OCI-M2 (cell line): ENCODE measurements around the gene BCDIN3D.

ENCODE experiments used
- DNase-seq: peaks from one replicate; lab custom pipeline; 2025; ENCODE audit not compliant: unreplicated experiment; lab: John Stamatoyannopoulos, UW

The BCDIN3D gene

GRCh38 chr12:49823350-49823749 lies 19.6 kb downstream of the BCDIN3D start:
- DNase-seq, result no peak

GRCh38 chr12:49821373-49822287 lies 21.3 kb downstream of the BCDIN3D start:
- DNase-seq, result no peak

GRCh38 chr12:49819786-49820185 lies 23.1 kb downstream of the BCDIN3D start:
- DNase-seq, result no peak

DNA sequence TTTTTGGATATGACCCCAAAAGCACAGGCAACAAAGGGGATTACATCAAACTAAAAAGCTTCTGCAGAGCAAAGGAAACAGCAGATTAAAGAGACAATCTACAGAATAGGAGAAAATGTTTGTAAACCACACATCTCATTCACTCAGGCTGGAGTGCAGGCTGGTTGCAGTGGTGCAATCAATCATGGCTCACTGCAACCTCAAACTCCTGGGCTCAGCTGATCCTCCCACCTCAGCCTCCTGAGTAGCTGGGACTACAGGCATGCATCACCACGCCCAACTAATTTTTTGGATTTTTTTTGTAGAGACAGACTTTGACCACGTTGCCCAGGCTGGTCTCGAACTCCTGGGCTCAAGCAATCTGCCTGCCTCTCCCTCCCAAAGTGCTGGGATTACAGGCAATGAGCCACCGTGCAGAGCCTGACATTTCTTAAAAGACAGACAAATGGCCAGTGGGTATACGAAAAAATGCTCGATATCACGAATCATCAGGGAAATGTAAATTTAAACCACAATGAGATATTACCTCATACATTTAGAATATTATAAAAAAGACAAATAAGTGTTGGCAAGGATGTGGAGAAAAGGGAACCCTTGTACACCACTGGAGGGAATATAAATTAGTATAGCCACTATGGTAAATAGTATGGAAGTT lies 24.5 kb downstream of the BCDIN3D start:
- DNase-seq, result no peak

DNA sequence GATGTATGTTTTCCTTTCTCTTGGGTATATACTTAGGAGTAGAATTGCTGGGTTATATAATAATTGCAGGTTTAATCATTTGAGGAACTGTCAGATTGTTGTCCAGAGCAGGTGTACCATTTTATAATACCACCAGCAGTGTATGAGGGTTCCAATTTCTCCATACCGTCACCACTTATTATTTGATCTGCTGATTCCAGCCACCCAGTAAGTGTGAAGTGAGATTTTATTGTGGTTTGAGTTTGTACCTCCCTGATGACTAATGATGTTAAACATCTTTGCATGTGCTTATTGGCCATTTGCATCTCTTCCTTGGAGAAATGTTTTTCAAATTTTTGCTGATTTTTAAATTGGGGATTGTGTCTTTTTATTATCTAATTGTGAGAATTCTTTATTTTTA lies 29.8 kb downstream of the BCDIN3D start:
- DNase-seq, result no peak

DNA sequence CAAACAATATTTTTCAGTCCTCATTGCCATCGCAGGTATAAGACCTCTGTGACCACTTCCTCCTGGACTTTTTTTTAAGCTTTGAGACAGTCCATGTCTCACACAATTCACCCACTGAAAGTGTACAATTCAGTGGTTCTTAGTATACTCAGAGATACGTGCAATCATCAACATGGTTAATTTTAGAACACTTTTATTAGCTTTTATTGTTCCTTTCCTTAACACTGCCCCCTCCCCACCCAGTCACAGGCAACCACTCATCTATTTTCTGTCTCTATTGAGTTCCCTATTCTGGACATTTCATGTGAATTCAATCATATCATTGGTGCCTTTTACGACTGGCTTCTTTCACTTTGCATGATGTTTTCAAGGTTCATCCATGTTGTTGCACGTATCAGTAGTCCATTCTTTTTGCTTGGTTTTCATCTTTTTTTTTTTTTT lies 30.9 kb downstream of the BCDIN3D start:
- no peak for DNase-seq

- DNase-seq, result no peak
Observed at GRCh38 chr12:49811136-49811535, 31.8 kb downstream of the BCDIN3D start.

DNA sequence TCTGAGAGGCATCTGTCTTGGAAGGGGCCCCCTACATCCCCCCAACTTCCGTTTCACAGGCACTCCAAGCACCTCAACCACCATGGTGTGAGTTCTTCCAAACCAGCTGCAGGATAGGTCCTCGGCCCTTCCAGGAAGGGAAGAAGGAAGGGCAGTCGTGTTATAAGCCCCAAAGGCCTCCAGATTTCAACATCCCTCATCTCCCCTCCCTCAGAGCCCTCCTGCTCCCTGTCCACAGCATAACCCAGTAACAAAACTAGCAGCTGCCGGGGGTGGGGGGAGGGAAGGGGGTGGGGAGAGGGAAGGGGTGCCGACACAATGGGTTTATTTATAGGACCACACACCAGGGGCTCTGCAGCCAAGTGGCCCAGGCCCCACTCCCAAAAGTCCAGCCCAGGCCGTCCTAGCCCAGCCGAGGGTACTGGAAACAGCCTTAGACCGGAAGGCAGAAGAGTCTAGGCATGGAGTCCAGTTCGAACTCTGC lies 33.0 kb downstream of the BCDIN3D start:
- DNase-seq, result no peak

GRCh38 chr12:49809381-49809905 lies 33.5 kb downstream of the BCDIN3D start:
- DNase-seq, result no peak

DNA sequence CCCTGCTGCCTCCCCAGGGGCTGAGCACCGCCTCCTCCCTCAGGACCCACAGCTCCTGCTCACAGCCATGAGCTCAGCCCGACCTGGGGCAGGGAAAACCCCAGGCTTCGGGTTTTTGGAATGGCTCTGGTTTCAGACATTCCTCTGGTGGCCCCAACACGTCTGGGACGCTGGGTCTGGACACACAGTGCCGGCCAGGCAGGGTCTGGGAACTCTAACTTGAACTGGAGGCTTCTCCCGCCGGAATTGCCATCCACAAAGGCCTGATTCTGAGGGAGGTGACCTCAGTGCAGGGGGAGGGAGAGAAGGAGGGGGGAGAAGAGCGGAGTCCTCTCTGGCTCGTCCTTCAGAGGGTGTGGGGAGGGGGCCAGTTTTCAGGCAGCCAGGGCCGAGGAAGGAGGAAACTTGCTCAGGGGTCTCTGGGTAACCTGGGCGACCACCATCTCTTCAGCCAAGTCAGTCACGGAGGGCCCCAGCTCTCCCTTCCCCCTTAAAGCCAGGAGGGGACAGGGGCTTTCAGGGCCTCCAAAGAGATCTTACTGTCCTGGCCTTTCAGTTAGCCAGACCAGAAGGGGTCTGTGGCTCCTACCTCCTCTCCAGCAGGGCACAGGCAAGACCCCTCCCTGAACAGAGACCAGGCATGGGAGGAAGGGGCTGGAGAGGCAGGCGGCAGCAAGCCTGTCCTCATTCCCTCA lies 34.1 kb downstream of the BCDIN3D start:
- no peak for DNase-seq

DNA sequence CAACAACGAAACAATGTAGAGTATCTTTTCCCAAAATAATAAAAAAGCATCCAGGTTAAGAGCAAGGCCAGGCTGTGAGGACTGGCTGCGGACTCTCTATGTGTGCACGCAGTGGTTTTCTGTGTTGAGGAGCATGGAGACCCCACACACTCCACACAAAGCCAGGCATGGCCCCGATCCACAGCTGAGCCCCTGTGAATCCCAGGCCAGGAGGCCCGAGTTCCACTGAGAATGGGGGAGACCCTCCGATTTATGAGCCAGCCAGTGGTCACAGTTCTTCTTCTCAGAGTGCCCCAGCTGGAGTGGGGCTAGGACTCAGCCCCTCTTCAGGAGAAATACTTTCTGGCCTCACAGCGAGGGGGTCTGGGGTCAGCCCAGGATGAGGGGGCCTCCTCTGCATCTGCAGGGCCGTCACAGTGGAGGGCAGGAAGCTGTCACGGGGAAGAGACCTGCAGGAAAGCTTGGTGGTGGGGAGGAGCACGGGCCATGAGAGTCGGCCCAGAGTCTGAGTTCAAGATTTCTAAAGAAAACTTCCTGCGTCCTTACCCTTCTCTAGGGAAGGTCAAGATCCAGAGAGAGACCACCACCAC lies 34.8 kb downstream of the BCDIN3D start:
- DNase-seq, result no peak

DNA sequence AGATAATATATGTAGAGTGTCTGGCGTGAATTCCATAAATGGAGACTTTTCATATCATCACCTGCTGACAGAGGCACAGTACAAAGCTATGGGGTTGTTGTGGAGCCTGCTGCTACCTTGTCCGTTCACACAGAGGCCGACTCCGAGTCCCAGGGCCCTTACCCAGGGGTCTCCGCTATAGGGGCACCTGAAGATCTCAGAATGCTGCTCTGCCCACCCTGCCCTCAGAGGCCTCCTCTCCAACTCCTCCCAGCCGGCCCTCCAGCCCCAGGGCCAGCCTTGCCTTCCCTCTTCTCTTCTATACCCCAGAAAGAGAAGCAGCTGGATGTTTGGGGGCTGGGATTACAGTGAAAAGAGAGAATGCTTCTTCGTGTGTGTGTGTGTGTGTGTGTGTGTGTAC lies 36.0 kb downstream of the BCDIN3D start:
- no peak for DNase-seq

DNA sequence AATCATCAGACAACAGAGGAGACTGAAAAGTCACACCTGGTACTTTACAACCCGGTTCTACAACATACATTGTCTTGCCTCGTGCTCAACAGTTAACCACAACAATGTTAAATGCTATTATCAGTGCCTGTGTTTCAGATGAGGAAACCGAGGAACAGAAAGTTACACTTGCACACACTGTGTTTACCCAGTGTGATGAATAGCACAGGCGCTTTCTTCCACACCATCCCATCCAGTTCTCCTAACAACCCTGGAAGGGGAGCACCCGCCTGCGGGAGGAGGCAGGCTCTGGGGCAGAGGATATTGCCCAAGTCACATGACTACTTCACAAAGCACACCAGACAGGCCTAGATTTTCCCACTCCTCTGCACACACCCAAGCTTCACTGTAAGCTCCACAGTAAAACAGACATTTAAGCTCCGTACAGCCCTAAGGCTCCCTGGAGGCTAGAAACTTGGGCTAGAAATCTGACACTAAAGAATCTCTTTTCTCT lies 36.5 kb downstream of the BCDIN3D start:
- DNase-seq, result no peak

- DNase-seq, result no peak
Observed at GRCh38 chr12:49805409-49805808, 37.5 kb downstream of the BCDIN3D start.

DNA sequence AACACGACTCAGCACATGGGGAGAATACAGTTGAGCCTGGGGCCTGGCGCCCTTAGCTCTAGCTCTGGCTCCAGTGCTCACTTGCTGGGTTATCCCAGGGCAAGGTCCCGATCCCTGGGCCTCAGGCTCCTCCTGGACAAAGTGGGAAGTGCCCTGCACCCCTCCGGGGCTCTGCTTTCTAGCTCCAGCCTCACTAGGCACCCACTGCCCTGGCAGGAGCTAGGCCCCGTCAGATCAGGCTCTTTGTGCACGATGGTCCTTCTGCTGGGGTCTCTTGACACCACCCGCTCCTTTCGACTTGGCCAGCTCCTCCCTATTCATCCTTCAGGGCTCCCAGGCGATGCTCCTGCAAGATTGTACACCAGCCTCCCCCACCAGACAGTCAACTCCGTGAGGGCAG lies 38.1 kb downstream of the BCDIN3D start:
- DNase-seq, result no peak

DNA sequence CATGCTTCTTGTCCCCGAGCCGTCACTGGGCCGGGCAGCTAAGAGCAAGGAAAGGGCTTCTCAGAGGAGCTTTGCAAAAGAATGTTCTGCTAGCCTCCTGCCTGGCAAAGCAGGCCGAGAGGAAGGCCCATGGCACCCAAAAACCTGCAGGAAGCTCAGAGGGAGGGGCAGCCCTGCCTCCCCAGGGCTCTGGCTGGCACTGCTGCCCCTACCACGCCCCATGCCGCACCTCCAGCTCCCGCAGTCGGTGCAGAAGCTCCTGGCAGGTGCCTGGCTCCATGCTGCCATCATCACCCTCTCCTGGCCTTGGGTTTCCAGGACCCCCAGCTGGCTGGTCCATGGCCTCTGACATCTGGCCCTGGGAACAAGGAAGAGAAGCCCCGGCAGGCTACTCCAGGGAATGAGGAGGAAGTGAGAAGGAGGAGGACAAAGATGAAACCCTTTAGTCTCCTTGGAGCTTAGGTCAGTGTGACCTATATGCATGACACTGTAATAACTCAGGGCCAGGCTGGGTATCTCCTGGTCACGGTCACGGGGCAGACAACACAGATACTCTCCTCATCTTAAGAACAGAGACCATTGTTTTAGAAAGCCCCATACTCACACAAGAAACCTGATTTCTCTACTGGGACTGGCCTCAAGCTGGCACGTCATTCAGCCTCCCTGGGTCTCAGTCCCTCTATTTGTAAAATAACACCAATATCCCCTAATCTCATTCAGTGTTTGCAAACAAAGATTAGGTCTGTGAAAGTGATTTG lies 39.0 kb downstream of the BCDIN3D start:
- no peak for DNase-seq

GRCh38 chr12:49801141-49802063 lies 41.5 kb downstream of the BCDIN3D start:
- no peak for DNase-seq

DNA sequence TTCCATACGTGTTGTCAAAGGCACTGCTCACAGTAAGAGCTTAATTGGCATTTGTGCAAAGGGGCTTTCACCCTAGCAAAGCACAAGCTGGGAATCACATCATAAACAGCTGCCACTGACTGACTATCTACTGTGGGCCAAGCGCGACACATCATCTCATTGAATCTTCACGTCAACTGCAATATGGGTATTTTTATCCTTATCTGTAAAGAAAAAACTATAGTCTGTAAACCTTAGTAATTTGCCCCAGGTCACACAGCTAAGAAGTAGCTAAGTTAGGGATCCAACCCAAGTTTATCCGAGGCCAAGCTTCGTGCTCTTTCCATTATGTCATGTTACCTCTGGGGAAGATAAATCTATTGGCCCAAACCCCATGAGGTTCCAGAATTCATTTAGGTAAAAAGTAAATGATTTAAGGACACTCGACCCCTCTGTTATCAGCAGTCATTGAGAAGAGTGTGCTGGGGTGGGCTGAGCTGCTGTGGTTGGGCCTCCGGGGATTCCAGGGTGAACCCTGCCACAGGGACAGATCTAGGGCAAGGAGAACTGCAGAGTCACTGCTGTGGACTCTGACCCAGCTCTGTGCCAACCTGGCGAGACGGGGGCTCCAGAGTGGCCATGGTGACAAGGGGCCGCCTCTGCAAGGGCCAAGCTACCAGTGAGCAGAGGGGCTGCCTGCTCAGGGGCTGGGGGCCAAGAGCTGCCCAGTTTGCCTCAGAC lies 42.3 kb downstream of the BCDIN3D start:
- DNase-seq, result no peak
